ENCODE results near the gene SLC26A8.

SLC26A8 gene

DNA sequence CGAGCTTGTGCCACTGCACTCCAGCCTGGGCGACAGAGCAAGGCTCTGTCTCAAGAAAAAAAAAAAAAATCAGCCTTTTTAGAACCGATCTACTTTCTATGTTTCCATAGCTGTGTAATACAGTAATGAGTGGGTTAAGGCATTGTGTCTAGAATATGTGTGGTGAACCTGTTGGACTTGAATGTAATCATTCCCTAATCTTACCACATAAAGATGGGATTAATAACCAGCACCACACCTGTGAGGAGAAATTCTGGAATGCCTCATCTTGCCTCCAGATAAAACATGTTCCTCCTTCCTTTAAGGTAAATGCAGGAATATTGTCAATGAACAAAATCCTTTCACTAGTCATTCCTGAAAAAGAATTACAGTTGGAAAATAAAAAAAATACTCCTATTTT, 46.8 kb upstream of the SLC26A8 start:
- H2BK5ac ChIP-seq (ENCODE audit: low read depth, low read length, poor library complexity) = no peak overlapping the region
- no peaks in the 10 kb centered on the region for H3K9me3 ChIP-seq (ENCODE audit: insufficient read depth, low read depth, low read length)
- no peaks in the 10 kb centered on the region for H3K36me3 ChIP-seq (ENCODE audit: control insufficient read depth in 1 of 2, insufficient read depth in 2 of 2, low read length in 2 of 2)
- no peak for DNase-seq
- no peak overlapping the region for H2BK120ac ChIP-seq (ENCODE audit: insufficient read depth, low read length, poor library complexity)
- H3K27ac ChIP-seq (ENCODE audit: low read depth, low read length) = no peak overlapping the region
- H3K4me2 ChIP-seq (ENCODE audit: low read length) = no peak overlapping the region
- H4K12ac ChIP-seq (ENCODE audit: low read depth, low read length) = no peak overlapping the region
- no peaks in the 10 kb centered on the region for H3K4me1 ChIP-seq (ENCODE audit: control insufficient read depth in 1 of 2, insufficient read depth in 2 of 2, low read length in 2 of 2)
- no peak overlapping the region for H2AK5ac ChIP-seq (ENCODE audit: low read length)
- H3K27me3 ChIP-seq (ENCODE audit: insufficient read depth, low read length) = no peaks in the 10 kb centered on the region
- H4K91ac ChIP-seq (ENCODE audit: low read depth, low read length) = no peak overlapping the region
- H3K14ac ChIP-seq (ENCODE audit: low read length) = no peak overlapping the region
- H3K18ac ChIP-seq (ENCODE audit: low read length) = no peak overlapping the region
- H3K23ac ChIP-seq (ENCODE audit: low read length) = no peak overlapping the region
- no peak overlapping the region for H3K4me3 ChIP-seq (ENCODE audit: low read depth, low read length)
- H3K79me2 ChIP-seq (ENCODE audit: control insufficient read depth, insufficient read depth, low read length, poor library complexity) = no peaks in the 10 kb centered on the region
- no CpG with 5 or more reads among the region's 3 CpGs for WGBS (ENCODE audit: extremely low coverage, insufficient coverage, insufficient read length)
- no peaks in the 10 kb centered on the region for H3K79me1 ChIP-seq (ENCODE audit: low read length)
- no peak overlapping the region for H4K8ac ChIP-seq (ENCODE audit: low read depth, low read length)
- H2BK12ac ChIP-seq (ENCODE audit: low read length) = no peak overlapping the region
- no peak overlapping the region for H3K4ac ChIP-seq (ENCODE audit: low read depth, low read length)
- no peak overlapping the region for H2AFZ ChIP-seq (ENCODE audit: insufficient read depth, low read length, poor library complexity)
- no peak overlapping the region for H3K9ac ChIP-seq (ENCODE audit: low read length)

DNA sequence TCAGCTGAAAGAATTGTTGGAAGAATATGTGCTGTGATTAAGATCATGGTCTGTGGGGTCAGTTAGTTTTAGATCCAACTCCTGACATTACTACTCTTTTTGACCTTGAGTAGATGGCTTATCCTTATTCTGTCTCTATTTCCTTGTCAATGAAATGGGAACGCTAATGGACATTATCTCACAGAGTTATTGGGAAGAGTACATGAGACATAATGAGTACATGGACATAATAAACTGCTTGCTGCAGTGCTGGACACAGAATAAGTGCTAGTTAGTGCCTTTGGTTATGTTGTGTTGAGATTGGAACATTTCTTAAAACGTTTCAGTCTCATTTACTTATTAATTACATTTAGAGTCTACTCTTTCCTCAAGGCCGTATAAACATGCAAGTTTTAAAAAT, 45.8 kb upstream of the SLC26A8 start:
- Histone ChIP-seq H2AK5ac (ENCODE audit: low read length) (no peak overlapping the region), H4K91ac (ENCODE audit: low read depth, low read length) (no peak overlapping the region), H3K27ac (ENCODE audit: low read depth, low read length) (no peak overlapping the region), H2BK120ac (ENCODE audit: insufficient read depth, low read length, poor library complexity) (no peak overlapping the region), H3K14ac (ENCODE audit: low read length) (no peak overlapping the region), H2BK12ac (ENCODE audit: low read length) (no peak overlapping the region), H3K9me3 (ENCODE audit: insufficient read depth, low read depth, low read length) (no peaks in the 10 kb centered on the region), H4K12ac (ENCODE audit: low read depth, low read length) (no peak overlapping the region), H3K9ac (ENCODE audit: low read length) (no peak overlapping the region), H2BK5ac (ENCODE audit: low read depth, low read length, poor library complexity) (no peak overlapping the region), H3K4me1 (ENCODE audit: control insufficient read depth in 1 of 2, insufficient read depth in 2 of 2, low read length in 2 of 2) (peaks cover 1 to 2% of the 10 kb centered on the region in 2 experiments), H3K79me1 (ENCODE audit: low read length) (no peaks in the 10 kb centered on the region), H3K4ac (ENCODE audit: low read depth, low read length) (no peak overlapping the region), H3K23ac (ENCODE audit: low read length) (no peak overlapping the region), H3K18ac (ENCODE audit: low read length) (no peak overlapping the region), H3K27me3 (ENCODE audit: insufficient read depth, low read length) (no peaks in the 10 kb centered on the region), H2AFZ (ENCODE audit: insufficient read depth, low read length, poor library complexity) (no peak overlapping the region), H3K79me2 (ENCODE audit: control insufficient read depth, insufficient read depth, low read length, poor library complexity) (no peaks in the 10 kb centered on the region), H3K36me3 (ENCODE audit: control insufficient read depth in 1 of 2, insufficient read depth in 2 of 2, low read length in 2 of 2) (no peaks in the 10 kb centered on the region), H3K4me2 (ENCODE audit: low read length) (no peak overlapping the region), H3K4me3 (ENCODE audit: low read depth, low read length) (no peak overlapping the region), H4K8ac (ENCODE audit: low read depth, low read length) (no peak overlapping the region)
- no CpG with 5 or more reads among the region's 3 CpGs for WGBS (ENCODE audit: extremely low coverage, insufficient coverage, insufficient read length)
- no peak for DNase-seq

DNA sequence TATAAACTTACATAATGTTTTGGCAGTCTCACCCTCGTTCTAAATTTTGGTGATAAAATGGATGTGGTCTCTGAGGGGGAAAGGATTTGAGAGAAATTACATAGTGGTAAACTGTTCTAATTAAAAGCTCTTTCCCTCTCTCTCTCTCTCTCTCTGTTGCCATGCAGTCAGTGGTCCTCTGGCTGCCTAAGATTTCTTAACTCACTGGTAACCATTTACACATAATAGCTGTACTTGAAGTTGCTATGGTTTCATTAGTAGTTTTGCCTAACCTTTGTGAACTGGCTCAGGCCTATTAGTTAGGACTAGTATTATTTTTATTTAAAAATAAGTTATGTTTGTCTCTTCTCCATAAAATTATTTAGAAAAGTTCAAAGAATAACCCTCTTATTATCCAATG, 45.1 kb upstream of the SLC26A8 start:
- H3K79me1 ChIP-seq (ENCODE audit: low read length) = no peaks in the 10 kb centered on the region
- no peak overlapping the region for H3K23ac ChIP-seq (ENCODE audit: low read length)
- no peak overlapping the region for H3K4me2 ChIP-seq (ENCODE audit: low read length)
- H2BK12ac ChIP-seq (ENCODE audit: low read length) = no peak overlapping the region
- H3K27ac ChIP-seq (ENCODE audit: low read depth, low read length) = no peak overlapping the region
- H3K27me3 ChIP-seq (ENCODE audit: insufficient read depth, low read length) = no peaks in the 10 kb centered on the region
- no peak overlapping the region for H3K4me3 ChIP-seq (ENCODE audit: low read depth, low read length)
- no peaks in the 10 kb centered on the region for H3K9me3 ChIP-seq (ENCODE audit: insufficient read depth, low read depth, low read length)
- H3K14ac ChIP-seq (ENCODE audit: low read length) = no peak overlapping the region
- no peak overlapping the region for H3K4ac ChIP-seq (ENCODE audit: low read depth, low read length)
- H3K18ac ChIP-seq (ENCODE audit: low read length) = no peak overlapping the region
- no peak overlapping the region for H4K91ac ChIP-seq (ENCODE audit: low read depth, low read length)
- H4K12ac ChIP-seq (ENCODE audit: low read depth, low read length) = no peak overlapping the region
- no CpG with 5 or more reads among the region's 1 CpG for WGBS (ENCODE audit: extremely low coverage, insufficient coverage, insufficient read length)
- H4K8ac ChIP-seq (ENCODE audit: low read depth, low read length) = no peak overlapping the region
- peaks cover 2 to 4% of the 10 kb centered on the region in 2 experiments for H3K4me1 ChIP-seq (ENCODE audit: control insufficient read depth in 1 of 2, insufficient read depth in 2 of 2, low read length in 2 of 2)
- no peak for DNase-seq
- no peaks in the 10 kb centered on the region for H3K79me2 ChIP-seq (ENCODE audit: control insufficient read depth, insufficient read depth, low read length, poor library complexity)
- H3K9ac ChIP-seq (ENCODE audit: low read length) = no peak overlapping the region
- H2BK120ac ChIP-seq (ENCODE audit: insufficient read depth, low read length, poor library complexity) = no peak overlapping the region
- H2BK5ac ChIP-seq (ENCODE audit: low read depth, low read length, poor library complexity) = no peak overlapping the region
- H3K36me3 ChIP-seq (ENCODE audit: control insufficient read depth in 1 of 2, insufficient read depth in 2 of 2, low read length in 2 of 2) = no peaks in the 10 kb centered on the region
- H2AK5ac ChIP-seq (ENCODE audit: low read length) = no peak overlapping the region
- no peak overlapping the region for H2AFZ ChIP-seq (ENCODE audit: insufficient read depth, low read length, poor library complexity)

DNA sequence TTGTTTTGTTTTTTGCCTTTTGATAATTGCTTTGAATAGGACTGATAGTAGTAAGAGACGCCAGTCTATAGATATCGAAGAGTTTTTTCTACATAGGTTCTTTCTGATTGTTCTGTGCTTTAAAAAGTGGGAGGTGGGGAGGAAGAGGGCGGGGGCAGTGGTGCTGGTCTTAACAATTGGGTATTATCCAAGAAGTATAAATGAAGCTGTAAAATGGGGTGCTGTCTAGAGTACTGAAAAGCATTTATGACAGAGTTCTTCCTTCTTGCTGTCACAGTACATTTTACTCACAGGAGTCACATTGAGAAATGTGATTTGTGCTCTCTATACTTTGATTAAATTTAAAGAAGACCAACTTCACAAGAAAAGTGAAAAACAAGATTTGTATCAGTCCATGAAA, 44.1 kb upstream of the SLC26A8 start:
- H3K4me1 ChIP-seq (ENCODE audit: control insufficient read depth in 1 of 2, insufficient read depth in 2 of 2, low read length in 2 of 2) = peaks cover 2 to 4% of the 10 kb centered on the region in 2 experiments
- no peak for DNase-seq
- no peak overlapping the region for H3K23ac ChIP-seq (ENCODE audit: low read length)

More for the DNA sequence above, 44.1 kb upstream of the SLC26A8 start:
- Histone ChIP-seq H3K4me3 (ENCODE audit: low read depth, low read length) (no peak overlapping the region), H2AFZ (ENCODE audit: insufficient read depth, low read length, poor library complexity) (no peak overlapping the region), H3K79me1 (ENCODE audit: low read length) (no peaks in the 10 kb centered on the region), H3K4ac (ENCODE audit: low read depth, low read length) (no peak overlapping the region), H3K9me3 (ENCODE audit: insufficient read depth, low read depth, low read length) (no peaks in the 10 kb centered on the region), H3K79me2 (ENCODE audit: control insufficient read depth, insufficient read depth, low read length, poor library complexity) (no peaks in the 10 kb centered on the region), H2AK5ac (ENCODE audit: low read length) (no peak overlapping the region), H3K36me3 (ENCODE audit: control insufficient read depth in 1 of 2, insufficient read depth in 2 of 2, low read length in 2 of 2) (no peaks in the 10 kb centered on the region), H3K27ac (ENCODE audit: low read depth, low read length) (no peak overlapping the region), H3K18ac (ENCODE audit: low read length) (no peak overlapping the region), H2BK5ac (ENCODE audit: low read depth, low read length, poor library complexity) (no peak overlapping the region), H4K8ac (ENCODE audit: low read depth, low read length) (no peak overlapping the region), H4K12ac (ENCODE audit: low read depth, low read length) (no peak overlapping the region), H3K9ac (ENCODE audit: low read length) (no peak overlapping the region), H3K14ac (ENCODE audit: low read length) (no peak overlapping the region), H3K27me3 (ENCODE audit: insufficient read depth, low read length) (no peaks in the 10 kb centered on the region), H2BK12ac (ENCODE audit: low read length) (no peak overlapping the region), H2BK120ac (ENCODE audit: insufficient read depth, low read length, poor library complexity) (no peak overlapping the region), H3K4me2 (ENCODE audit: low read length) (no peak overlapping the region), H4K91ac (ENCODE audit: low read depth, low read length) (no peak overlapping the region)
- no CpG with 5 or more reads among the region's 3 CpGs for WGBS (ENCODE audit: extremely low coverage, insufficient coverage, insufficient read length)

Data from trophoblast cell (in vitro differentiated cells and primary cell).